Measurements from ENCODE around the gene WNK1. TPM values are rescaled to one million over a fixed set of nuclear protein-coding genes. Genes with fewer than 3 reads are reported as not detected.
"Not testable (repeated sequence)": the region's sequence is repeated elsewhere in the genome, so short reads cannot be mapped to it uniquely, and the experiment has no call there.

Gene WNK1
- 10 to 100 TPM; 12.7 to 48.4 (median 20.2) TPM for polyA plus RNA-seq
- long read RNA-seq, donor 1, partial matches to known transcripts = 29 of 34 reads
- long read RNA-seq, donor 1, other reads (novel, unspliced or antisense) = 0 of 34 reads
- long read RNA-seq, donor 2, partial matches to known transcripts = 32 of 34 reads
- long read RNA-seq, donor 2, other reads (novel, unspliced or antisense) = 0 of 34 reads
- long read RNA-seq, donor 3, partial matches to known transcripts = 0 of 8 reads
- long read RNA-seq, donor 3, other reads (novel, unspliced or antisense) = 0 of 8 reads
- long read RNA-seq, donor 4, partial matches to known transcripts = 8 of 8 reads
- long read RNA-seq, donor 4, other reads (novel, unspliced or antisense) = 0 of 8 reads
- long read RNA-seq, donor 5, partial matches to known transcripts = 0 of 1 reads
- long read RNA-seq, donor 5, other reads (novel, unspliced or antisense) = 0 of 1 reads
- long read RNA-seq, donor 6, partial matches to known transcripts = 5 of 7 reads
- long read RNA-seq, donor 6, other reads (novel, unspliced or antisense) = 0 of 7 reads
- long read RNA-seq, donor 7 = 0 reads
- long read RNA-seq, donor 8 = 0 reads
- long read RNA-seq, donor 9 = 0 reads
- long read RNA-seq, donor 10, partial matches to known transcripts = 31 of 36 reads
- long read RNA-seq, donor 10, other reads (novel, unspliced or antisense) = 0 of 36 reads

GRCh38 chr12:751999-752694, at the start of gene WNK1:
TSS of gene WNK1 (plus strand) at chr12:752579. CDS start at chr12:753566, 987 bp downstream.
- WGBS, 3 donors = 0 to 1% (median 0%) methylated on average over 40 to 41 of the region's 41 CpGs
- Histone ChIP-seq H3K4me1 (ENCODE audit: control insufficient read depth in 3 of 3, insufficient read depth in 2 of 3, low read depth in 1 of 3, low read length in 2 of 3) (peaks cover 0 to 8% (median 0%) of the 10 kb centered on the region in 3 donors), H3K9me3 (ENCODE audit: control insufficient read depth in 2 of 2, insufficient read depth in 1 of 2, low read depth in 1 of 2, low read length in 1 of 2) (no peaks in the 10 kb centered on the region), H3K4me3 (ENCODE audit: low read depth in 1 of 3, low read length in 3 of 3) (peak within 1 kb of the TSS; percentile 83 to 97 (median 87)), H3K27ac (ENCODE audit: low read depth in 1 of 3, low read length in 2 of 3) (peak within 1 kb of the TSS; percentile 96 to 99 (median 98)), H3K27me3 (ENCODE audit: control insufficient read depth in 3 of 3, insufficient read depth in 3 of 3, low read length in 3 of 3) (no peaks in the 10 kb centered on the region), H3K36me3 (ENCODE audit: control insufficient read depth in 3 of 3, insufficient read depth in 2 of 3, low read depth in 1 of 3, low read length in 3 of 3) (peaks cover 0 to 4% (median 0%) of the 10 kb centered on the region in 3 donors)
- FAIRE-seq = no peak
- DNase-seq = peak; percentile 98 to 99

- no peaks in the 10 kb centered on the region for H3K4me1 ChIP-seq (ENCODE audit: control insufficient read depth in 3 of 3, insufficient read depth in 2 of 3, low read depth in 1 of 3, low read length in 2 of 3)
- H3K27ac ChIP-seq (ENCODE audit: low read depth in 1 of 3, low read length in 2 of 3) = no peak overlapping the region
- H3K9me3 ChIP-seq (ENCODE audit: control insufficient read depth in 2 of 2, insufficient read depth in 1 of 2, low read depth in 1 of 2, low read length in 1 of 2) = no peaks in the 10 kb centered on the region
- no peak for FAIRE-seq
- no peak for DNase-seq
- no peak overlapping the region for H3K4me3 ChIP-seq (ENCODE audit: low read depth in 1 of 3, low read length in 3 of 3)
- no peaks in the 10 kb centered on the region for H3K36me3 ChIP-seq (ENCODE audit: control insufficient read depth in 3 of 3, insufficient read depth in 2 of 3, low read depth in 1 of 3, low read length in 3 of 3)
- no peaks in the 10 kb centered on the region for H3K27me3 ChIP-seq (ENCODE audit: control insufficient read depth in 3 of 3, insufficient read depth in 3 of 3, low read length in 3 of 3)
- WGBS, 3 donors = 86 to 93% (median 88%) methylated on average over 5 of the region's 5 CpGs
These were observed 47.7 kb upstream of the WNK1 start for GRCh38 chr12:704516-705242.

- FAIRE-seq; H3K27me3 ChIP-seq (ENCODE audit: control insufficient read depth in 3 of 3, insufficient read depth in 3 of 3, low read length in 3 of 3); DNase-seq; H3K36me3 ChIP-seq (ENCODE audit: control insufficient read depth in 3 of 3, insufficient read depth in 2 of 3, low read depth in 1 of 3, low read length in 3 of 3); H3K4me3 ChIP-seq (ENCODE audit: low read depth in 1 of 3, low read length in 3 of 3); H3K9me3 ChIP-seq (ENCODE audit: control insufficient read depth in 2 of 2, insufficient read depth in 1 of 2, low read depth in 1 of 2, low read length in 1 of 2); H3K4me1 ChIP-seq (ENCODE audit: control insufficient read depth in 3 of 3, insufficient read depth in 2 of 3, low read depth in 1 of 3, low read length in 2 of 3); H3K27ac ChIP-seq (ENCODE audit: low read depth in 1 of 3, low read length in 2 of 3): not testable (repeated sequence)
- 74 to 88% (median 78%) methylated on average over 2 of the region's 3 CpGs for WGBS, 3 donors
These were observed 44.3 kb upstream of the WNK1 start for GRCh38 chr12:708084-708483.

GRCh38 chr12:709455-710020, 42.8 kb upstream of the WNK1 start:
- DNase-seq (no peak), FAIRE-seq (no peak)
- Histone ChIP-seq H3K9me3 (ENCODE audit: control insufficient read depth in 2 of 2, insufficient read depth in 1 of 2, low read depth in 1 of 2, low read length in 1 of 2) (no peaks in the 10 kb centered on the region), H3K4me3 (ENCODE audit: low read depth in 1 of 3, low read length in 3 of 3) (no peak overlapping the region), H3K4me1 (ENCODE audit: control insufficient read depth in 3 of 3, insufficient read depth in 2 of 3, low read depth in 1 of 3, low read length in 2 of 3) (no peaks in the 10 kb centered on the region), H3K27me3 (ENCODE audit: control insufficient read depth in 3 of 3, insufficient read depth in 3 of 3, low read length in 3 of 3) (no peaks in the 10 kb centered on the region), H3K36me3 (ENCODE audit: control insufficient read depth in 3 of 3, insufficient read depth in 2 of 3, low read depth in 1 of 3, low read length in 3 of 3) (no peaks in the 10 kb centered on the region), H3K27ac (ENCODE audit: low read depth in 1 of 3, low read length in 2 of 3) (no peak overlapping the region)
- WGBS, 3 donors = 87 to 91% (median 88%) methylated on average over 7 of the region's 7 CpGs

DNA sequence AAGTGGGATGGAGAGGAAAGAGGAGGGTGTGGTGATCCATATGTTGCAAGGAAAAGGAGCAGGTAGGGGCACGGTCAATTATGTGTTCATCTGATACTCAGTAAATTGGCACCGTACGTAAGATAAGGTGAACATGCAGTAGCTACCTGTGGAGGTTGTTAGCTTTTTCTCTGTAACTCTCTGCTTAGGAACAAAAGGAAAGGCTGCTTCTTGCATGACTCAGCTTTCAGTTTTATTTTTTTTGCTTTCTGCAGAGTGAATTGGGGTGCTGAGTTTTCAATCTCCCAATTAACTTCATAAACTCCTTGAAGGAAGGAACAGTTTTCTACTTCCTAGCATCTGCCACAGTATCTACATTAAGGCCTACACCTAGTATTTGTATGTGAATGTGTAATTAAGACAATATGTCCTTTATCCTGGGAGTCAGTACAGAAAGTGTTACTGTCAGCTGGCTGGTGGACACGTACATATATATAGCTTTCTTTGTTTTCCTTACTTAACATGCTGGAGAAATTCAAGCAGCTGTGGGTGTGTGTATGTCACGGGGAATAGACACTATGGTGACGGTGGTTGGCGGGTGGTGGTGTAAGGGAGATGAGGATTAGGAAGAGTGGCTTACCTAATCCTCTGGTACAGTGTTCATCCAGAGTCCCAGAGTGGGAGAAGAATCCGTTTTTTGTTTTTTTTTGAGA, 40.1 kb upstream of the WNK1 start:
- FAIRE-seq (no peak), DNase-seq (no peak)
- Histone ChIP-seq H3K4me1 (ENCODE audit: control insufficient read depth in 3 of 3, insufficient read depth in 2 of 3, low read depth in 1 of 3, low read length in 2 of 3) (no peaks in the 10 kb centered on the region), H3K27ac (ENCODE audit: low read depth in 1 of 3, low read length in 2 of 3) (no peak overlapping the region), H3K36me3 (ENCODE audit: control insufficient read depth in 3 of 3, insufficient read depth in 2 of 3, low read depth in 1 of 3, low read length in 3 of 3) (no peaks in the 10 kb centered on the region), H3K4me3 (ENCODE audit: low read depth in 1 of 3, low read length in 3 of 3) (no peak overlapping the region), H3K9me3 (ENCODE audit: control insufficient read depth in 2 of 2, insufficient read depth in 1 of 2, low read depth in 1 of 2, low read length in 1 of 2) (no peaks in the 10 kb centered on the region), H3K27me3 (ENCODE audit: control insufficient read depth in 3 of 3, insufficient read depth in 3 of 3, low read length in 3 of 3) (no peaks in the 10 kb centered on the region)
- 47 to 67% (median 60%) methylated on average over 8 of the region's 8 CpGs for WGBS, 3 donors

- Histone ChIP-seq H3K4me1 (ENCODE audit: control insufficient read depth in 3 of 3, insufficient read depth in 2 of 3, low read depth in 1 of 3, low read length in 2 of 3) (no peaks in the 10 kb centered on the region), H3K27me3 (ENCODE audit: control insufficient read depth in 3 of 3, insufficient read depth in 3 of 3, low read length in 3 of 3) (no peaks in the 10 kb centered on the region), H3K27ac (ENCODE audit: low read depth in 1 of 3, low read length in 2 of 3) (no peak overlapping the region), H3K36me3 (ENCODE audit: control insufficient read depth in 3 of 3, insufficient read depth in 2 of 3, low read depth in 1 of 3, low read length in 3 of 3) (no peaks in the 10 kb centered on the region), H3K4me3 (ENCODE audit: low read depth in 1 of 3, low read length in 3 of 3) (no peak overlapping the region), H3K9me3 (ENCODE audit: control insufficient read depth in 2 of 2, insufficient read depth in 1 of 2, low read depth in 1 of 2, low read length in 1 of 2) (no peaks in the 10 kb centered on the region)
- FAIRE-seq = no peak
- no peak for DNase-seq
- WGBS, 3 donors = 84 to 87% (median 86%) methylated on average over 9 of the region's 9 CpGs
These were observed 39.0 kb upstream of the WNK1 start for GRCh38 chr12:713281-713875.

- 47 to 60% (median 59%) methylated on average over 4 of the region's 4 CpGs for WGBS, 3 donors
- Histone ChIP-seq H3K4me1 (ENCODE audit: control insufficient read depth in 3 of 3, insufficient read depth in 2 of 3, low read depth in 1 of 3, low read length in 2 of 3) (no peaks in the 10 kb centered on the region), H3K36me3 (ENCODE audit: control insufficient read depth in 3 of 3, insufficient read depth in 2 of 3, low read depth in 1 of 3, low read length in 3 of 3) (no peaks in the 10 kb centered on the region), H3K4me3 (ENCODE audit: low read depth in 1 of 3, low read length in 3 of 3) (no peak overlapping the region), H3K9me3 (ENCODE audit: control insufficient read depth in 2 of 2, insufficient read depth in 1 of 2, low read depth in 1 of 2, low read length in 1 of 2) (no peaks in the 10 kb centered on the region), H3K27ac (ENCODE audit: low read depth in 1 of 3, low read length in 2 of 3) (no peak overlapping the region), H3K27me3 (ENCODE audit: control insufficient read depth in 3 of 3, insufficient read depth in 3 of 3, low read length in 3 of 3) (no peaks in the 10 kb centered on the region)
- DNase-seq (no peak), FAIRE-seq (no peak)
These were observed 35.9 kb upstream of the WNK1 start for GRCh38 chr12:716506-716905.
